Astrocyte (in vitro differentiated cells and primary cell): Measurements from ENCODE around the gene CYP19A1. TPM values are rescaled to one million over a fixed set of nuclear protein-coding genes. Genes with fewer than 3 reads are reported as not detected.
A peak's percentile ranks its signal among the peaks of the same experiment; 100 is the strongest.

Source experiments
- DNase-seq: peaks from one replicate; pipeline ENCODE4 v3.0.0-alpha.2; 2010; ENCODE audit warnings: low read depth
- FAIRE-seq: peaks from 2 replicates; lab custom pipeline; 2011; peaks lifted over from hg19 to GRCh38; lab: Jason Lieb, UNC
- H2AFZ ChIP-seq: 2 replicates; pipeline ENCODE4 v1.6.0; 2012; ENCODE audit warnings: low read depth, low read length, inconsistent platforms
- H3K27ac ChIP-seq: 2 replicates; pipeline ENCODE4 v1.5.1; 2011; ENCODE audit warnings: low read depth, low read length, inconsistent platforms
- H3K27me3 ChIP-seq: 2 replicates; pipeline ENCODE4 v1.6.0; 2011; ENCODE audit warnings: low read length, inconsistent platforms; ENCODE audit not compliant: insufficient read depth
- H3K36me3 ChIP-seq: 2 replicates; pipeline ENCODE4 v1.5.1; 2011; ENCODE audit warnings: low read length, inconsistent platforms; ENCODE audit not compliant: insufficient read depth
- H3K4me1 ChIP-seq: 2 replicates; pipeline ENCODE4 v1.5.1; 2011; ENCODE audit warnings: low read length, inconsistent platforms; ENCODE audit not compliant: insufficient read depth
- H3K4me2 ChIP-seq: 2 replicates; pipeline ENCODE4 v1.6.0; 2012; ENCODE audit warnings: low read length, inconsistent platforms
- H3K4me3 ChIP-seq: 2 replicates; pipeline ENCODE4 v1.5.1; 2011; ENCODE audit warnings: low read depth, mild to moderate bottlenecking, low read length, inconsistent platforms; ENCODE audit not compliant: insufficient read depth
- H3K79me2 ChIP-seq: 2 replicates; pipeline ENCODE4 v1.6.0; 2012; ENCODE audit warnings: mild to moderate bottlenecking, low read length, inconsistent platforms; ENCODE audit not compliant: insufficient read depth
- H3K9ac ChIP-seq: 2 replicates; pipeline ENCODE4 v1.6.0; 2012; ENCODE audit warnings: mild to moderate bottlenecking, low read length, inconsistent platforms
- H3K9me3 ChIP-seq: 2 replicates; pipeline ENCODE4 v1.5.1; 2012; ENCODE audit warnings: low read depth, mild to moderate bottlenecking, low read length, inconsistent platforms; ENCODE audit not compliant: insufficient read depth
- H4K20me1 ChIP-seq: 2 replicates; pipeline ENCODE4 v1.6.0; 2012; ENCODE audit warnings: low read length, inconsistent platforms; ENCODE audit not compliant: insufficient read depth
- H3K27ac Mint-ChIP-seq: one replicate; pipeline ENCODE4 v1.8.0; 2021; ENCODE audit warnings: mild to moderate bottlenecking, mixed read lengths; ENCODE audit not compliant: unreplicated experiment
- H3K27me3 Mint-ChIP-seq: one replicate; pipeline ENCODE4 v1.8.0; 2021; ENCODE audit warnings: low read depth, mixed read lengths; ENCODE audit not compliant: unreplicated experiment
- H3K36me3 Mint-ChIP-seq: one replicate; pipeline ENCODE4 v1.8.0; 2021; ENCODE audit warnings: low read depth, mixed read lengths; ENCODE audit not compliant: unreplicated experiment
- H3K4me1 Mint-ChIP-seq: one replicate; pipeline ENCODE4 v1.8.0; 2021; ENCODE audit warnings: low read depth, mixed read lengths; ENCODE audit not compliant: unreplicated experiment
- H3K4me3 Mint-ChIP-seq: one replicate; pipeline ENCODE4 v1.8.0; 2021; ENCODE audit warnings: mild to moderate bottlenecking, moderate library complexity, mixed read lengths; ENCODE audit not compliant: unreplicated experiment
- H3K9me3 Mint-ChIP-seq: one replicate; pipeline ENCODE4 v1.8.0; 2021; ENCODE audit warnings: mild to moderate bottlenecking, mixed read lengths; ENCODE audit not compliant: unreplicated experiment
- CTCF ChIP-seq: IDR thresholded peaks from 2 replicates; pipeline ENCODE4 v1.5.1; 2011; ENCODE audit warnings: low read depth, mild to moderate bottlenecking, inconsistent platforms, low read length, moderate library complexity; ENCODE audit not compliant: insufficient read depth
- EZH2 ChIP-seq: IDR thresholded peaks from 2 replicates; pipeline ENCODE4 v1.6.1; 2012; ENCODE audit warnings: mild to moderate bottlenecking, low read length, inconsistent platforms; ENCODE audit not compliant: insufficient read depth
- total RNA-seq: library from RNA; stranded (reverse); gene quantifications from 2 replicates; pipeline ENCODE4 v1.2.1, GENCODE V29; 2021

CYP19A1 gene
- total RNA-seq, 1 donor from 2014 or later = 0.75 TPM

DNA sequence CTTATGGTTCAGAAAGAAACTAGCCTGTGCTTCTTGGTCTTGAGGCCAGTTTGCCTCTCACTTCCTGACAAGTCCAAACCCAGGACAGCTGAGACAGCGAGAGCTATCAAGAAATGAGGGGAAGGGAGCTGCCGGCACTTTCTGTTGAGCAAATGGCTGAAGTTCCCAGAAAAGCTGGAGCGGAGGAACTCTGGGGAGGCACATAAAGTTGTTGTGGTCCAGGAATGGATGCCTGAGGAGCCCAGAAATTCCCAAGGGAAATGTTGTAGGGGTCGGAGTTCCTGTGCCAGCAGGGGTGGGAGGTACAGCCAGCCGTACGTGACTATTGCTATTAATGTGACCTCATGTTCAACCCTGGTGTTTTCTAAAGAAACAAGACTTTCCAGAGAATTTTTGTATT lies 144.9 kb downstream of the CYP19A1 start:
- peaks cover 7% of the 10 kb centered on the region for H3K4me1 Mint-ChIP-seq
- Histone ChIP-seq H2AFZ (no peak overlapping the region), H3K9ac (no peak overlapping the region), H3K36me3 (no peaks in the 10 kb centered on the region), H3K27ac (no peak overlapping the region), H3K4me3 (no peak overlapping the region), H4K20me1 (no peaks in the 10 kb centered on the region), H3K79me2 (no peaks in the 10 kb centered on the region), H3K9me3 (no peaks in the 10 kb centered on the region), H3K4me2 (peak overlapping the region; percentile 7), H3K4me1 (no peaks in the 10 kb centered on the region), H3K27me3 (peaks cover 11% of the 10 kb centered on the region)
- H3K9me3 Mint-ChIP-seq = peaks cover 4% of the 10 kb centered on the region
- H3K27ac Mint-ChIP-seq = no peak overlapping the region
- TF ChIP-seq EZH2 = no peak
- no peak for TF ChIP-seq CTCF
- H3K4me3 Mint-ChIP-seq = no peak overlapping the region
- H3K36me3 Mint-ChIP-seq = no peaks in the 10 kb centered on the region
- H3K27me3 Mint-ChIP-seq = peaks cover 36% of the 10 kb centered on the region
- no peak for DNase-seq
- no peak for FAIRE-seq

DNA sequence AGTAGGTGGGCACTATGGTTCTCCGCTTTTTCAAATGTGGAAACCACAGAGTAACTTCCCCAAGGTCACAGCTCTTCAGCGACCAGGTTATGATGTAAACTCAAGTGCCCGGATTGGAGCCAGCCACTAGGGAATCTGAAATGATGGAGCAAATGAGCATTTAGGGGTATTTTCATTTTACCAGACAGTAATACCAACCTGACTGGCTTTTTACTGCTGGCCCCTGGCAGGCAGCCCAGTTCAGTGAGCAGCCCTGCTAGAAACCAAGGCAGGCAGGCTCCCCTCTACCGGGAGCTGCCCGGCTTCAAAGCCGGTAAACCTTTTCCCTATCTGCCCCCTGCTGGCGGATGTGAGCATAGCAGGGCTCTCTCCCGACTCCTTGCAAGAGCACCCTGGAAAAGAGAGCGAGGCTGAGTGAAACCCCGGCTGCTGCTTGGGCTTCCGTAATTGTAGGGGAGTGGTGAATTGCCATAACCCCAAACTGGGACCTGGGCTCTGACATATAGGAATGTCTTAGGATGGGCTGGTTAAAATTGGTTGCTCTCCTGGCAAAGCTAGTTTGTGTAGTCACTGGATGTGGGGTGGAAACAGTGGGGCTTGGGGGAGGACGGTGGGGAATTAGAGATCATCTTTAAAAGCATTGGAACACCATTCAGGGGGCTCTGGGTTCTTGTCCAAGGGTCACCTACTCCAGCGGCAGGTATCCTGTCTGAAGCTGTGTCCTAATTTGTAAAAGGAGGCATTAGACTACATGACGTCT lies 145.7 kb downstream of the CYP19A1 start:
- H3K27me3 ChIP-seq = peaks cover 11% of the 10 kb centered on the region
- H3K4me1 ChIP-seq = no peaks in the 10 kb centered on the region
- no peaks in the 10 kb centered on the region for H3K36me3 ChIP-seq
- H4K20me1 ChIP-seq = no peaks in the 10 kb centered on the region
- no peak overlapping the region for H2AFZ ChIP-seq
- H3K9ac ChIP-seq = no peak overlapping the region
- H3K27ac ChIP-seq = no peak overlapping the region
- H3K79me2 ChIP-seq = no peaks in the 10 kb centered on the region
- Mint-ChIP-seq H3K4me3 (no peak overlapping the region), H3K36me3 (no peaks in the 10 kb centered on the region), H3K27me3 (peaks cover 37% of the 10 kb centered on the region), H3K4me1 (peaks cover 7% of the 10 kb centered on the region), H3K27ac (no peak overlapping the region), H3K9me3 (peaks cover 4% of the 10 kb centered on the region)
- no peak overlapping the region for H3K4me3 ChIP-seq
- TF ChIP-seq CTCF = peak; percentile 84
- TF ChIP-seq EZH2 = no peak
- FAIRE-seq = no peak
- H3K9me3 ChIP-seq = no peaks in the 10 kb centered on the region
- H3K4me2 ChIP-seq = peak overlapping the region; percentile 28
- DNase-seq = peak; percentile 57

GRCh38 chr15:51191766-51192165 lies 146.6 kb downstream of the CYP19A1 start:
- Histone ChIP-seq H3K36me3 (no peaks in the 10 kb centered on the region), H3K79me2 (no peaks in the 10 kb centered on the region), H3K4me2 (no peak overlapping the region), H2AFZ (no peak overlapping the region), H3K27ac (no peak overlapping the region), H3K4me3 (no peak overlapping the region), H3K9me3 (no peaks in the 10 kb centered on the region), H4K20me1 (no peaks in the 10 kb centered on the region), H3K9ac (no peak overlapping the region), H3K27me3 (peaks cover 11% of the 10 kb centered on the region), H3K4me1 (no peaks in the 10 kb centered on the region)
- Mint-ChIP-seq H3K36me3 (no peaks in the 10 kb centered on the region), H3K4me1 (peaks cover 7% of the 10 kb centered on the region), H3K27ac (peak overlapping the region; percentile 3), H3K4me3 (no peak overlapping the region), H3K9me3 (peaks cover 3% of the 10 kb centered on the region), H3K27me3 (peaks cover 33% of the 10 kb centered on the region)
- no peak for FAIRE-seq
- TF ChIP-seq EZH2 (no peak), CTCF (no peak)
- no peak for DNase-seq
